K562 (cell line): ENCODE measurements around the gene EBF4. TPM values are rescaled to one million over a fixed set of nuclear protein-coding genes. Genes with fewer than 3 reads are reported as not detected.

ENCODE experiments used
- ATAC-seq: fragments of 200-7000 bp; cut with Tn5 transposase; 3 replicates; pipeline ENCODE4 v1.9.1; 2020; ENCODE audit warnings: moderate library complexity
- BruUV-seq: library from RNA; stranded (reverse); fragments of 400-500 nt; replicated peaks from 2 replicates; lab custom pipeline; 2021; lab: Mats Ljungman, UMichigan
- CTCF ChIA-PET: fragments of 300-600 bp; formaldehyde crosslinking; extraction: SDS; loops from one replicate; lab custom pipeline; 2021; ENCODE audit warnings: low intra/inter-chr PET ratio; lab: Yijun Ruan, JAX
- POLR2A ChIA-PET: fragments of 300-600, 350-650 bp; sonication (Branson Sonifier 250); formaldehyde crosslinking; extraction: SDS; loops from one replicate; lab custom pipeline; 2021; ENCODE audit warnings: antibody characterized with exemption, inconsistent platforms; lab: Yijun Ruan, JAX
- DNase-seq, 4 experiments: peaks; one replicate each; pipeline versions ENCODE4 v3.0.0 to v3.0.0-alpha.2; 2011 to 2018; ENCODE audit warnings: low spot score in 3 of 4, mixed read lengths in 3 of 4; ENCODE audit errors: extremely low read depth in 1 of 4
- FAIRE-seq: peaks from 2 replicates; lab custom pipeline; 2011; peaks lifted over from hg19 to GRCh38; lab: Jason Lieb, UNC
- H2AFZ ChIP-seq: 2 replicates; pipeline ENCODE4 v1.6.0; 2011; ENCODE audit warnings: low read depth, low read length, control low read depth, inconsistent platforms
- H3K27ac ChIP-seq: fragments of 200-600 bp; 3 replicates; pipeline ENCODE4 v1.8.0; 2011; ENCODE audit warnings: low read depth, mild to moderate bottlenecking, control low read depth, inconsistent platforms, low read length, moderate library complexity, mixed read lengths; ENCODE audit errors: extremely low read depth
- H3K27me3 ChIP-seq, 2 experiments: fragments of 300-600 bp in 1 of 2; 2 replicates in 1 of 2; 3 replicates in 1 of 2; pipeline versions ENCODE4 v1.6.0 to v1.8.0; 2011; ENCODE audit warnings: inconsistent platforms in 2 of 2, low read length in 2 of 2, mild to moderate bottlenecking in 1 of 2, mixed read lengths in 1 of 2, moderate library complexity in 1 of 2; ENCODE audit not compliant: control insufficient read depth in 2 of 2, insufficient read depth in 2 of 2
- H3K36me3 ChIP-seq: fragments of 300-600 bp; 3 replicates; pipeline ENCODE4 v1.8.0; 2011; ENCODE audit warnings: mild to moderate bottlenecking, low read length, inconsistent platforms; ENCODE audit not compliant: control insufficient read depth, insufficient read depth
- H3K4me1 ChIP-seq, 2 experiments: fragments of 200-600 bp in 1 of 2; replicated peaks in 1 of 2; 2 replicates in 1 of 2; 3 replicates in 1 of 2; pipeline versions ENCODE4 v1.5.1 to v1.8.0; 2011; ENCODE audit warnings: inconsistent platforms in 2 of 2, low read length in 2 of 2, mild to moderate bottlenecking in 1 of 2, mixed read lengths in 1 of 2, moderate library complexity in 1 of 2; ENCODE audit not compliant: control insufficient read depth in 2 of 2, insufficient read depth in 2 of 2
- H3K4me2 ChIP-seq: 2 replicates; pipeline ENCODE4 v1.6.1; 2011; ENCODE audit warnings: low read length, control low read depth, inconsistent platforms, mixed read lengths; ENCODE audit not compliant: insufficient read depth
- H3K4me3 ChIP-seq: fragments of 200-600 bp; sonication (generic), shearing (Covaris generic); 2 replicates; pipeline ENCODE4 v1.5.1; 2016; ENCODE audit warnings: control low read depth, inconsistent platforms
- H3K79me2 ChIP-seq: fragments of 200-600 bp; 3 replicates; pipeline ENCODE4 v1.8.0; 2011; ENCODE audit warnings: low read length, inconsistent platforms; ENCODE audit not compliant: control insufficient read depth, insufficient read depth
- H3K9ac ChIP-seq, 2 experiments: 2 replicates each; pipeline versions ENCODE4 v1.6.0 to v1.6.1; 2011; ENCODE audit warnings: low read depth in 2 of 2, low read length in 2 of 2, control low read depth in 1 of 2, inconsistent platforms in 1 of 2, mild to moderate bottlenecking in 1 of 2, mixed read lengths in 1 of 2; ENCODE audit not compliant: insufficient read depth in 1 of 2
- H3K9me1 ChIP-seq: one replicate; pipeline ENCODE4 v1.6.0; 2011; ENCODE audit warnings: inconsistent platforms, mild to moderate bottlenecking, low read length, moderate library complexity; ENCODE audit not compliant: control insufficient read depth, insufficient read depth
- H3K9me3 ChIP-seq: replicated peaks from 2 replicates; pipeline ENCODE4 v1.5.1; 2011; ENCODE audit warnings: low read depth, low read length, inconsistent platforms; ENCODE audit not compliant: control insufficient read depth, insufficient read depth
- H4K20me1 ChIP-seq: replicated peaks from 2 replicates; pipeline ENCODE4 v1.6.1; 2011; ENCODE audit warnings: low read length, inconsistent platforms, mixed read lengths; ENCODE audit not compliant: control insufficient read depth, insufficient read depth
- BCL6 ChIP-seq: fragments of 250-450 bp; sonication (Bioruptor Pico); IDR thresholded peaks from 2 replicates; pipeline ENCODE4 v1.4.0; 2020
- CREM ChIP-seq: IDR thresholded peaks from 2 replicates; pipeline ENCODE4 v1.6.1; 2014; ENCODE audit warnings: antibody characterized with exemption, low read depth
- E2F4 ChIP-seq: sonication (generic); formaldehyde crosslinking; IDR thresholded peaks from 2 replicates; pipeline ENCODE4 v1.8.0; 2022; ENCODE audit warnings: mild to moderate bottlenecking, low read depth, missing genetic modification reagents
- EP300 ChIP-seq: IDR thresholded peaks from 2 replicates; pipeline ENCODE4 v1.6.1; 2012; ENCODE audit warnings: low read length, improper control_type of control experiment
- HDAC6 ChIP-seq: IDR thresholded peaks from 2 replicates; pipeline ENCODE4 v1.6.1; 2012; ENCODE audit warnings: low read depth, mild to moderate bottlenecking, control low read depth, inconsistent platforms, low read length, moderate library complexity
- KAT7 ChIP-seq: sonication (generic); formaldehyde crosslinking; IDR thresholded peaks from 2 replicates; pipeline ENCODE4 v1.8.0; 2022; ENCODE audit warnings: missing genetic modification reagents, mild to moderate bottlenecking, borderline replicate concordance
- KDM2B ChIP-seq: fragments of 250-450 bp; sonication (Bioruptor Pico); IDR thresholded peaks from 2 replicates; pipeline ENCODE4 v1.8.0; 2021; ENCODE audit warnings: mild to moderate bottlenecking, moderate library complexity
- MAZ ChIP-seq, 2 experiments: fragments of 450-650 bp in 1 of 2; sonication (generic) in 1 of 2; formaldehyde crosslinking; IDR thresholded peaks in 1 of 2; conservative IDR thresholded peaks in 1 of 2; 2 replicates each; pipeline versions ENCODE4 v1.4.0 to v1.5.0; 2020; ENCODE audit warnings: mild to moderate bottlenecking in 1 of 2, missing genetic modification reagents in 1 of 2
- MLX ChIP-seq, 2 experiments: fragments of 450-650 bp in 1 of 2; sonication (generic) in 1 of 2; formaldehyde crosslinking; conservative IDR thresholded peaks; 2 replicates each; pipeline versions ENCODE4 v1.4.0 to v1.8.1; 2020 to 2022; ENCODE audit warnings: mild to moderate bottlenecking in 1 of 2, missing genetic modification reagents in 1 of 2
- NFE2 ChIP-seq: IDR thresholded peaks from 2 replicates; pipeline ENCODE4 v1.6.1; 2014; ENCODE audit warnings: antibody characterized with exemption, low read depth
- SMARCE1 ChIP-seq: fragments of 450-650 bp; IDR thresholded peaks from 2 replicates; pipeline ENCODE4 v1.7.1; 2016; ENCODE audit warnings: mild to moderate bottlenecking
- ZFP91 ChIP-seq: sonication (generic); formaldehyde crosslinking; IDR thresholded peaks from 2 replicates; pipeline ENCODE4 v1.8.0; 2022; ENCODE audit warnings: mild to moderate bottlenecking, missing genetic modification reagents
- ZNF695 ChIP-seq: fragments of 450-650 bp; formaldehyde crosslinking; IDR thresholded peaks from 2 replicates; pipeline ENCODE4 v1.4.0; 2020; ENCODE audit warnings: mild to moderate bottlenecking, moderate library complexity
- WGBS: fragments of 100-300 bp; shearing (Covaris generic); methylation state at CpG from one replicate; pipeline ENCODE4 v1.1.6; 2016; ENCODE audit warnings: low coverage, mixed read lengths; ENCODE audit not compliant: insufficient coverage; ENCODE audit errors: missing lambda C conversion rate; 5-methylcytosine and 5-hydroxymethylcytosine counted together
- in situ Hi-C: fragments of 300-500 bp; cut with MboI; formaldehyde crosslinking; loops from 4 replicates; pipeline ENCODE4 v1.15.0; 2018; ENCODE audit warnings: inconsistent platforms, mixed read lengths
- intact Hi-C: fragments of 100-400 bp; cut with micrococcal nuclease; formaldehyde crosslinking; loops from 2 replicates; pipeline ENCODE4 v1.14.2; 2022
- polyA plus RNA-seq, 8 experiments: library from polyadenylated mRNA; depleted of rRNA in 4 of 8; stranded (reverse) in 5 of 8; unstranded in 3 of 8; fragments of >200 nt; fragmentation: Nextera tagmentation in 2 of 8; fragmentation: Illumina TruSeq in 1 of 8; extraction: Ambion mirVana in 2 of 8; extraction: Trizol in 1 of 8; gene quantifications; 2 replicates each; pipeline versions ENCODE4 v1.2.1 to v1.2.3, GENCODE V29; 2011 to 2014; ENCODE audit warnings: inconsistent platforms in 1 of 8, missing spikeins in 1 of 8
- total RNA-seq, 7 experiments: library from RNA; depleted of rRNA in 6 of 7; stranded (reverse); fragments of >200 nt in 6 of 7; fragmentation: Illumina TruSeq in 2 of 7; extraction: Trizol in 2 of 7; gene quantifications; 2 replicates each; pipeline versions ENCODE4 v1.2.1 to v1.2.3, GENCODE V29; 2011 to 2021; ENCODE audit warnings: low replicate concordance in 1 of 7
- TF ChIP-seq, protein P1 (sequence below): fragments of 250-450 bp; sonication (Bioruptor Pico); IDR thresholded peaks from 2 replicates; pipeline ENCODE4 v1.4.0; 2020; ENCODE audit warnings: mild to moderate bottlenecking, moderate library complexity
- TF ChIP-seq, protein P2 (sequence below): fragments of 450-650 bp; IDR thresholded peaks from 2 replicates; pipeline ENCODE4 v1.6.1; 2016

EBF4 gene
- total and polyA plus RNA-seq, 9 of the 15 experiments (the other 6 are each of a cell fraction or from before 2014, with no cell fraction given) = 0.09 TPM; not detected in 8

GRCh38 chr20:2767768-2768631 lies 75.4 kb downstream of the EBF4 start:
- no peak overlapping the region for H3K27ac ChIP-seq
- H3K4me2 ChIP-seq = no peak overlapping the region
- in situ Hi-C loops (no loop called here), intact Hi-C loops (no loop called here)
- no TSS peak for BruUV-seq
- no peak overlapping the region for H3K9ac ChIP-seq
- ChIA-PET CTCF (no interaction called here), POLR2A (interaction anchor here (1.0 to 1.1 kb wide), 2 partner anchors 12 to 20 kb away, joined by 4 read pairs; no protein-coding TSS in a partner anchor)
- ATAC-seq (no peak), FAIRE-seq (no peak), DNase-seq (no peak)
- no peaks in the 10 kb centered on the region for H3K9me1 ChIP-seq
- no peaks in the 10 kb centered on the region for H3K79me2 ChIP-seq
- H3K4me3 ChIP-seq = no peak overlapping the region
- no peak overlapping the region for H2AFZ ChIP-seq
- H4K20me1 ChIP-seq = no peaks in the 10 kb centered on the region
- WGBS = 0% methylated on average over 8 of the region's 15 CpGs
- peaks cover 9 to 32% of the 10 kb centered on the region in 2 experiments; a peak in 4 of 5 replicates for H3K27me3 ChIP-seq
- no peaks in the 10 kb centered on the region for H3K9me3 ChIP-seq
- no peaks in the 10 kb centered on the region; a peak in 1 of 5 replicates for H3K4me1 ChIP-seq
- no peaks in the 10 kb centered on the region for H3K36me3 ChIP-seq
- no peak for TF ChIP-seq CREM
- no peak for TF ChIP-seq BCL6 (CRISPR knock-in tag)
- no peak for TF ChIP-seq KAT7 (CRISPR knock-in tag)
- no peak for TF ChIP-seq KDM2B (CRISPR knock-in tag)
- no peak for TF ChIP-seq EP300
- no peak for TF ChIP-seq MAZ (CRISPR knock-in tag; conservative IDR thresholded peaks at IDR 0.05 in 1 of 2, IDR thresholded peaks at IDR 0.05 in 1 of 2)
- TF ChIP-seq, protein P1, sequence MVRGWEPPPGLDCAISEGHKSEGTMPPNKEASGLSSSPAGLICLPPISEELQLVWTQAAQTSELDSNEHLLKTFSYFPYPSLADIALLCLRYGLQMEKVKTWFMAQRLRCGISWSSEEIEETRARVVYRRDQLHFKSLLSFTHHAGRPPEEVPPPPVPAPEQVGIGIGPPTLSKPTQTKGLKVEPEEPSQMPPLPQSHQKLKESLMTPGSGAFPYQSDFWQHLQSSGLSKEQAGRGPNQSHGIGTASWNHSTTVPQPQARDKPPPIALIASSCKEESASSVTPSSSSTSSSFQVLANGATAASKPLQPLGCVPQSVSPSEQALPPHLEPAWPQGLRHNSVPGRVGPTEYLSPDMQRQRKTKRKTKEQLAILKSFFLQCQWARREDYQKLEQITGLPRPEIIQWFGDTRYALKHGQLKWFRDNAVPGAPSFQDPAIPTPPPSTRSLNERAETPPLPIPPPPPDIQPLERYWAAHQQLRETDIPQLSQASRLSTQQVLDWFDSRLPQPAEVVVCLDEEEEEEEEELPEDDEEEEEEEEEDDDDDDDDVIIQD (CRISPR knock-in tag) = no peak
- no peak for TF ChIP-seq HDAC6
- TF ChIP-seq SMARCE1 = no peak
- TF ChIP-seq, protein P2, sequence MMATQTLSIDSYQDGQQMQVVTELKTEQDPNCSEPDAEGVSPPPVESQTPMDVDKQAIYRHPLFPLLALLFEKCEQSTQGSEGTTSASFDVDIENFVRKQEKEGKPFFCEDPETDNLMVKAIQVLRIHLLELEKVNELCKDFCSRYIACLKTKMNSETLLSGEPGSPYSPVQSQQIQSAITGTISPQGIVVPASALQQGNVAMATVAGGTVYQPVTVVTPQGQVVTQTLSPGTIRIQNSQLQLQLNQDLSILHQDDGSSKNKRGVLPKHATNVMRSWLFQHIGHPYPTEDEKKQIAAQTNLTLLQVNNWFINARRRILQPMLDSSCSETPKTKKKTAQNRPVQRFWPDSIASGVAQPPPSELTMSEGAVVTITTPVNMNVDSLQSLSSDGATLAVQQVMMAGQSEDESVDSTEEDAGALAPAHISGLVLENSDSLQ = no peak
- no peak for TF ChIP-seq MLX (CRISPR knock-in tag; conservative IDR thresholded peaks at IDR 0.05)
- TF ChIP-seq NFE2 = no peak
- TF ChIP-seq ZNF695 (CRISPR knock-in tag) = no peak
- TF ChIP-seq ZFP91 (CRISPR knock-in tag) = no peak
- TF ChIP-seq E2F4 (CRISPR knock-in tag) = no peak
